HCT116 (cell line): ENCODE data around the gene CCDC85B. TPM values are rescaled to one million over a fixed set of nuclear protein-coding genes. Genes with fewer than 3 reads are reported as not detected.

Experiments
- ATAC-seq: fragments of 200-7000 bp; cut with Tn5 transposase; 2 replicates; pipeline ENCODE4 v1.9.1; 2020; ENCODE audit warnings: mild to moderate bottlenecking, moderate library complexity
- BruUV-seq: library from RNA; stranded (reverse); fragments of 400-500 nt; replicated peaks from 2 replicates; lab custom pipeline; 2021; lab: Mats Ljungman, UMichigan
- CTCF ChIA-PET: fragments of 300-600 bp; sonication (Branson Sonifier 250); formaldehyde crosslinking; loops from one replicate; lab custom pipeline; 2021; ENCODE audit warnings: antibody characterized with exemption; lab: Charles Lee
- POLR2A ChIA-PET: fragments of 300-600, 350-600 bp; sonication (Branson Sonifier 250); formaldehyde crosslinking; loops from one replicate; lab custom pipeline; 2021; ENCODE audit warnings: antibody characterized with exemption; lab: Charles Lee
- RAD21 ChIA-PET, 2 experiments: fragments of 300-600 bp; sonication (Branson Sonifier 250); formaldehyde crosslinking; loops; one replicate each; lab custom pipeline; 2023; ENCODE audit warnings: low total read pairs in 2 of 2; ENCODE audit not compliant: uncharacterized antibody in 2 of 2, unreplicated experiment in 2 of 2, low non-redundant PET in 1 of 2; lab: Charles Lee
- DNase-seq: peaks from one replicate; pipeline ENCODE4 v3.0.0-alpha.2; 2010; ENCODE audit warnings: low read depth, low spot score
- H2AFZ ChIP-seq: fragments of 200-600 bp; shearing (Covaris generic), sonication (generic); 2 replicates; pipeline ENCODE4 v1.6.1; 2017; ENCODE audit warnings: low read depth, mixed run types, mixed read lengths, antibody characterized with exemption, low read length; ENCODE audit not compliant: poor library complexity, severe bottlenecking
- H3K27ac ChIP-seq: 2 replicates; pipeline ENCODE4 v1.5.1; 2012; ENCODE audit warnings: low read depth, low read length
- H3K27me3 ChIP-seq: fragments of 200-600 bp; sonication (generic); 2 replicates; pipeline ENCODE4 v1.6.1; 2016; ENCODE audit warnings: mixed run types, low read length, mixed read lengths; ENCODE audit not compliant: insufficient read depth
- H3K36me3 ChIP-seq, 2 experiments: fragments of 200-500 bp in 1 of 2; fragments of 200-600 bp in 1 of 2; sonication (Bioruptor generic) in 1 of 2; sonication (generic) in 1 of 2; 2 replicates each; pipeline versions ENCODE4 v1.5.1 to v1.6.1; 2014 to 2016; ENCODE audit warnings: low read length in 2 of 2, inconsistent platforms in 1 of 2, mixed read lengths in 1 of 2, mixed run types in 1 of 2; ENCODE audit not compliant: insufficient read depth in 2 of 2, control insufficient read depth in 1 of 2
- H3K4me1 ChIP-seq, 2 experiments: fragments of 200-600 bp in 1 of 2; sonication (generic) in 1 of 2; 2 replicates each; pipeline versions ENCODE4 v1.5.1 to v1.6.1; 2012 to 2017; ENCODE audit warnings: low read length in 2 of 2, inconsistent platforms in 1 of 2, mild to moderate bottlenecking in 1 of 2, mixed read lengths in 1 of 2, mixed run types in 1 of 2, moderate library complexity in 1 of 2; ENCODE audit not compliant: insufficient read depth in 2 of 2, control insufficient read depth in 1 of 2
- H3K4me2 ChIP-seq: fragments of 200-600 bp; sonication (generic); 2 replicates; pipeline ENCODE4 v1.6.1; 2017; ENCODE audit warnings: mixed run types, low read length, mixed read lengths
- H3K4me3 ChIP-seq, 2 experiments: fragments of 200-600 bp in 1 of 2; sonication (generic) in 1 of 2; replicated peaks in 1 of 2; 2 replicates each; pipeline ENCODE4 v1.5.1; 2011 to 2016; ENCODE audit warnings: low read length in 2 of 2, control low read depth in 1 of 2, low read depth in 1 of 2, mild to moderate bottlenecking in 1 of 2, mixed read lengths in 1 of 2, mixed run types in 1 of 2
- H3K79me2 ChIP-seq: fragments of 200-600 bp; sonication (generic); 2 replicates; pipeline ENCODE4 v1.6.1; 2017; ENCODE audit warnings: mild to moderate bottlenecking, mixed run types, low read length, moderate library complexity, mixed read lengths; ENCODE audit not compliant: insufficient read depth
- H3K9ac ChIP-seq: fragments of 200-600 bp; sonication (generic); 2 replicates; pipeline ENCODE4 v1.6.1; 2016; ENCODE audit warnings: low read length, mixed read lengths
- H3K9me2 ChIP-seq: fragments of 200-600 bp; sonication (generic), shearing (Covaris generic); 2 replicates; pipeline ENCODE4 v1.6.1; 2017; ENCODE audit warnings: mixed run types, mild to moderate bottlenecking, moderate library complexity; ENCODE audit not compliant: insufficient read depth
- H3K9me3 ChIP-seq, 2 experiments: fragments of 200-500 bp in 1 of 2; fragments of 200-600 bp in 1 of 2; sonication (Bioruptor generic) in 1 of 2; sonication (generic) in 1 of 2; 2 replicates each; pipeline ENCODE4 v1.6.1; 2014 to 2017; ENCODE audit warnings: low read length in 2 of 2, mixed read lengths in 2 of 2, inconsistent platforms in 1 of 2, low read depth in 1 of 2, mild to moderate bottlenecking in 1 of 2, mixed run types in 1 of 2, moderate library complexity in 1 of 2; ENCODE audit not compliant: control insufficient read depth in 1 of 2, insufficient read depth in 1 of 2
- H4K20me1 ChIP-seq: fragments of 200-600 bp; sonication (generic), shearing (Covaris generic); 2 replicates; pipeline ENCODE4 v1.6.1; 2017; ENCODE audit warnings: mixed run types, mild to moderate bottlenecking, moderate library complexity; ENCODE audit not compliant: insufficient read depth
- EZH2 ChIP-seq: fragments of 200-600 bp; sonication (generic); IDR thresholded peaks from 2 replicates; pipeline ENCODE4 v1.6.1; 2017; ENCODE audit warnings: antibody characterized with exemption, mixed run types
- JUND ChIP-seq: IDR thresholded peaks from 2 replicates; pipeline ENCODE4 v1.6.1; 2012
- POLR2AphosphoS5 ChIP-seq: IDR thresholded peaks from 2 replicates; pipeline ENCODE4 v1.6.1; 2011; ENCODE audit warnings: mild to moderate bottlenecking, low read depth, low read length, moderate library complexity
- RAD21 ChIP-seq: IDR thresholded peaks from 2 replicates; pipeline ENCODE4 v1.6.1; 2012; ENCODE audit warnings: low read depth, mild to moderate bottlenecking
- SRF ChIP-seq: IDR thresholded peaks from 2 replicates; pipeline ENCODE4 v1.6.1; 2012; ENCODE audit warnings: low read depth
- TCF7L2 ChIP-seq: IDR thresholded peaks from 2 replicates; pipeline ENCODE4 v1.7.0; 2011; ENCODE audit warnings: borderline replicate concordance, inconsistent platforms; ENCODE audit not compliant: insufficient read depth, insufficient read length; ENCODE audit errors: extremely low read depth
- YY1 ChIP-seq: IDR thresholded peaks from 2 replicates; pipeline ENCODE4 v1.6.1; 2011; ENCODE audit warnings: low read length, low read depth, moderate library complexity, mild to moderate bottlenecking; ENCODE audit not compliant: insufficient replicate concordance; ENCODE audit errors: extremely low read depth
- ZBTB33 ChIP-seq: IDR thresholded peaks from 2 replicates; pipeline ENCODE4 v1.6.1; 2011; ENCODE audit warnings: mild to moderate bottlenecking, low read length, moderate library complexity; ENCODE audit not compliant: insufficient replicate concordance; ENCODE audit errors: extremely low read depth
- ZFX ChIP-seq: fragments of 450-650 bp; IDR thresholded peaks from 2 replicates; pipeline ENCODE4 v1.6.1; 2017
- ZNF274 ChIP-seq: fragments of 200-500 bp; sonication (Bioruptor generic); IDR thresholded peaks from 2 replicates; pipeline ENCODE4 v1.6.1; 2014; ENCODE audit warnings: mild to moderate bottlenecking, low read depth, low read length, inconsistent platforms
- intact Hi-C: fragments of 100-400 bp; cut with micrococcal nuclease; formaldehyde crosslinking; loops from 2 replicates; pipeline ENCODE4 v1.10.0; 2022
- total RNA-seq: library from RNA; stranded (reverse); gene quantifications from one replicate; pipeline ENCODE4 v1.2.1, GENCODE V29; 2021; ENCODE audit not compliant: unreplicated experiment

The CCDC85B gene
- total RNA-seq, 1 experiment from 2014 or later = 84.3 TPM

DNA sequence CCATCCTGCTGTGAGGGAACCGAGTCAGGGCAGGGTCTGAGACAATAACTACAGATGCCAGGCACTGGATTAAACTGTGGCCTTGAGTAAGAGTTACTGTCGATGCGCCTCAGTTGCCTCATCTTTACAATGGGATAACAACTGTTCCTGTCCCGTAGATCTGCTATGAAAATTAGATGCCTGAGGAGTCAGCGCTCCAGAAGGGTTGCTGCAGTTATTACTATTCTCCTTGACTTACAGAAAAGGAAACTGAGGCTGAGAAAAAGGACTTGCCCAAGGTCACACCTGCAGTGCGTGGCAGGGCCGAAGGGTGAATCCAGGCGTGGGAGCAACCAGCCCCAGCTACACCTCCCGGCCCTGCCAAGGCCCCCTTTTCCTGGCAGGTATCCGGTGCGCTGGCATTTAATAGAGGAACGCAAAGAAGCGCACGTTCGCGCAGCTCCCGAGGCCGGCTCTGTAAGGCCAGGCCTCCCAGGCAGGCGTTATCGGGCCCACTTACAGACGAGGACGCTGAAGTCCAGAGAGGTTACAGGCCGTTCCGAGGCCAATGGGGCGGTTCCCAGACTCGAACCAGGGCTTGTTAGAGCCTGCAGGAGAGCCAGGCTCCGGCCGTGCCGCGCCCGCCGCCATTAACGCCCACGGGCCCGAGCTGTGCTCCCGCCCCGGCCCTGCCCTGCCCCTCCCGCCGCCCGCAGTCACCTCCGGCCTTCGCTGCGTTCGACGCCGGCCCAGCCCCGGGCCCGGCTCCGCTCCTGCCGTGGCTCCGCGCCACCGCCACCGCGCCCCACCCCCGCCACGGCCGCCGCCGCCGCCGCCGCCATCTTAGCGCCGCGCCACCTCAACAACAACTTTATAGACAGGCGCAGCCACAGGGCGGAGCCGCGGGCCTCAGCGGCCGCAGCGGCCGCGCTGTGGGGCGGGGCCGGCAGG is 28.0 kb downstream of the CCDC85B start, which contains the start of gene C11orf68:
TSS of gene C11orf68 (minus strand) at position 852 of the 930 bp plus-strand sequence. CDS start at position 821, 31 bp downstream.
- peak within 1 kb of the TSS; percentile 96 for H3K4me2 ChIP-seq
- RAD21 ChIA-PET = interaction anchor here in 1 of 2 experiments (0.6 kb wide), 1 partner anchor 17 kb away, joined by 3 read pairs; no protein-coding TSS in a partner anchor
- H3K9me3 ChIP-seq = no peaks in the 10 kb centered on the region
- CTCF ChIA-PET = interaction anchor here (0.6 to 1.8 kb wide), 3 partner anchors 31 to 59 kb away, joined by 3 to 5 read pairs (median 3); partner anchors contain the start of gene FIBP
- DNase-seq (no peak), ATAC-seq (peak; percentile 41)
- intact Hi-C loops = no loop called here
- peak within 1 kb of the TSS; percentile 95 for H3K27ac ChIP-seq
- peaks cover 44% of the 10 kb centered on the region for H3K79me2 ChIP-seq
- TF ChIP-seq ZFX (peak; percentile 73), EZH2 (no peak), YY1 (peak; percentile 95), SRF (no peak), POLR2AphosphoS5 (peak; percentile 43)
- H3K4me3 ChIP-seq = peak within 1 kb of the TSS; percentile 94 to 95
- POLR2A ChIA-PET = interaction anchor here (1.3 to 2.0 kb wide), 6 partner anchors 13 to 30 kb away, joined by 5 to 30 read pairs (median 9); partner anchors contain the start of genes CCDC85B, FIBP and FOSL1
- H3K9me2 ChIP-seq = no peaks in the 10 kb centered on the region
- H3K27me3 ChIP-seq = no peaks in the 10 kb centered on the region
- H3K36me3 ChIP-seq = peaks cover 5 to 27% of the 10 kb centered on the region in 2 experiments; a peak in 3 of 4 replicates
- no peaks in the 10 kb centered on the region for H4K20me1 ChIP-seq
- peak within 1 kb of the TSS; percentile 99 for H3K9ac ChIP-seq
- no peak within 1 kb of the TSS for H2AFZ ChIP-seq
- peaks cover 43 to 60% of the 10 kb centered on the region in 2 experiments for H3K4me1 ChIP-seq
- BruUV-seq = TSS peak; percentile 69

DNA sequence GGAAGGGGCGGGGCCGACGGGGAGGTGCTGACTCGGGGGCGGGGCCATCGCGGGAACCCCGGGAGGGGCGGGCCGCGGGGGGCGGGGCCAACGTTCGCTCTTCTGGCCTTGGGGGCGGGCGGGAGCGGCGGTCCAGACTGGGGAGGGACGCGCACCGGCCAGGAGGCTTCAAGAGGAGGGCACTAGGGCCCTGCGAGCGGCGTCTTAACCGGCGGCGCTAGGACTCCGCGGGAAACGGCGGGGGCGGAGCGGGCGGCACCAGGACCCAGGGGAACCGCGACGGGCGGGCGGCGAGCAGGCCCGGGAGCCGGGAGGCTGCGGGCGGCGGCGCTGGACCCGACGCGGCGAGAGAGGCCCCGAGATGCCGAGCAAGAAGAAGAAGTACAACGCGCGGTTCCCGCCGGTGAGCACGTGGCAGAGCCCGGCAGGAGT is 28.7 kb downstream of the CCDC85B start, which contains the start of gene DRAP1:
TSS of gene DRAP1 (plus strand) at position 286 of the 432 bp plus-strand sequence. CDS start at position 362, 76 bp downstream.
- Histone ChIP-seq H3K4me3 (peak within 1 kb of the TSS; percentile 94 to 95), H3K4me1 (peaks cover 39 to 53% of the 10 kb centered on the region in 2 experiments), H3K27me3 (no peaks in the 10 kb centered on the region), H3K9me3 (no peaks in the 10 kb centered on the region), H3K27ac (peak within 1 kb of the TSS; percentile 95), H3K79me2 (peaks cover 44% of the 10 kb centered on the region), H3K9me2 (no peaks in the 10 kb centered on the region), H3K36me3 (peaks cover 5 to 27% of the 10 kb centered on the region in 2 experiments; a peak in 3 of 4 replicates), H2AFZ (no peak within 1 kb of the TSS), H3K9ac (peak within 1 kb of the TSS; percentile 99), H3K4me2 (peak within 1 kb of the TSS; percentile 96), H4K20me1 (no peaks in the 10 kb centered on the region)
- DNase-seq (peak; percentile 92), ATAC-seq (peak; percentile 75)
- no TSS peak for BruUV-seq
- intact Hi-C loops = no loop called here
- RAD21 ChIA-PET = no interaction called here
- POLR2A ChIA-PET = interaction anchor here (0.6 kb wide), 1 partner anchor 29 kb away, joined by 3 read pairs; the partner anchor contains the start of gene CCDC85B
- CTCF ChIA-PET = no interaction called here
- TF ChIP-seq TCF7L2 (peak; percentile 43), YY1 (no peak), JUND (no peak), ZFX (0 out of 2 replicates have a peak, but pooled peaks have one; percentile 36), RAD21 (no peak), ZBTB33 (peak; percentile 83), ZNF274 (no peak)
